GM19193 (cell line): ENCODE data around the gene HLF.

Source experiments
- POLR2A ChIP-seq: IDR thresholded peaks from 4 replicates; pipeline ENCODE4 v1.6.1; 2011; ENCODE audit not compliant: insufficient read depth, insufficient read length; ENCODE audit errors: extremely low read depth

The HLF gene

DNA sequence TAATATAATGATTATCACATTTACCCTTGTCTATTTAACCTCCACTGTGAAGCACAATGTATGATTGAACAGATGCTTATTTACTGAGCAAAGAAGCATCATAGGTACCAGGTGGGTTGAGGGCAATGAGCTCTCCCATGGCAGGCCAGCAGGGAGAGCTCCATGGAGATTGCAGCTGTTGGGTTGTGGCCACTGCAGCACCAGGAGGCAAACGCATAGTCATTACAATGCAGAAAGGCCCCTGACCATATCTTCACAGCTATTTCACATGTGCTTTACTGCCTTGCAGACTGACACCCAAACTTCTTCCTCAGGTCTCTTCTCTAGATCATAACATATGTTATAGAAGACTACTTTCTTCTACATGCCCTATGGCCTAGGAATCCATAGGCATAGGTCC is 81.9 kb downstream of the HLF start:
- TF ChIP-seq POLR2A = no peak

- TF ChIP-seq POLR2A = no peak
Observed at GRCh38 chr17:55347341-55347740, 82.6 kb downstream of the HLF start.

DNA sequence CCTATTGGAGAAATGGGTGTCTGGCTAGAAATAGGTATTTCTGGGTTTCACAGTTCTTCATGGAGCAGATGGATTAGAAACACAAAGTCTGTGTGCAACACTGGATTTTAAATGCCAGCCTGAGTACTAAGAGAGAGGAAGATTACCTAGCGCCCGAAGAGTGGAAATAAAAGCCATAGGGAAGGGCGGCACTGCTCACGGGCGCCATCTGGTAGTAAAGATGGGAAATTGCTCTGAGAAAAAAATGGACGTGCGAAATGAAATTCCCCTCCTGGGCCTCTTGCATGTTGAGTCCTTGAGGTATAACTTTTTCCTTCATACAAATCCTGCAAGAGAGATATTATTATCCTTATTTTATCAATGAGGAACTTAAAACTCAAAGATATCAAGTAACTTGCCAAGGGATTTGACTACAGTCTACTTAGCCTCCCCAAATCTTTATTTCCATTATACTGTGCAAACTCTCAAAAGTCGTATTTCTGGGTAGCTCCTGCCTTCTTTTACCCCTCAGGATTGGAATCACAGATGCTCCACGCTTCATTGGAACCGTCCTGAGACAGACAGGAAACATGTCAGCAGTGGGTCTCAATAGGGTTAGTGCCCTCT is 84.1 kb downstream of the HLF start:
- TF ChIP-seq POLR2A = no peak

DNA sequence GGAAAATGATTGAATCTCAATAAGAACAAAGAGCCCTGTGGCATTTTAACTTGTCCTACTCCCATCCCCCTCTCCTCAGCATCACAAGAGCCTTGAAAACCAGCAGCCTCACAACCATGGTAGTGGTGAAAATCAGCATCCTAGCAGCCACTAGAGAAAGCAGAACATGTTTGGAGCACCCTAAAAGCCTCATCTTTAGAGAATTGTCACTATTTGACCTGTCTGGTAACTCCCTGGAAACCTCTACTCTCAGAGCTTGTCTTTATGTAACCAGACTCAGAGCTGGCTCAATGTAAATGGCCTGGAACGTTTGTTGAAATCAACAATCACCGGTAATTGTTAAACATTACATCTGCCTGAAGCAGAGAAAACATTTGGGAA is 86.1 kb downstream of the HLF start:
- no peak for TF ChIP-seq POLR2A

GRCh38 chr17:55351226-55351625 is 86.5 kb downstream of the HLF start:
- TF ChIP-seq POLR2A = no peak

DNA sequence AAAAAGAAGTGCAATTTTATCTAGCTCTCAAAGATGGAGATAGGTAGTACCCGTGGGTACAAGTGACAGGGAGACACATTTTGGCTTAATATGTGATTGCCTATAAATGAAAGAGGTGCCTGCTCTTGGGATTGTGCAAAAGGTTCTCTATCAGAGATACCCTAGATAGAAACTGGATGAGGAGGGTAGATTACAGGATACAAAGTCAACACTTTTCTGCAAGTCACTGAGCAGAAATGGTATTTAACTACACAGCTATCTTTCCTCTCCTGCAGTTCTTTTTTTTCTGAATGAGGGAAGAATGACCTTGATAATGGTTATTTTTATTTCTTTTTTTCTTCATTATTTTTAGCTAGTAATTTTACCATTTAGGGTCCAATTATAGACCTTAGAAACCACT is 89.2 kb downstream of the HLF start:
- no peak for TF ChIP-seq POLR2A

DNA sequence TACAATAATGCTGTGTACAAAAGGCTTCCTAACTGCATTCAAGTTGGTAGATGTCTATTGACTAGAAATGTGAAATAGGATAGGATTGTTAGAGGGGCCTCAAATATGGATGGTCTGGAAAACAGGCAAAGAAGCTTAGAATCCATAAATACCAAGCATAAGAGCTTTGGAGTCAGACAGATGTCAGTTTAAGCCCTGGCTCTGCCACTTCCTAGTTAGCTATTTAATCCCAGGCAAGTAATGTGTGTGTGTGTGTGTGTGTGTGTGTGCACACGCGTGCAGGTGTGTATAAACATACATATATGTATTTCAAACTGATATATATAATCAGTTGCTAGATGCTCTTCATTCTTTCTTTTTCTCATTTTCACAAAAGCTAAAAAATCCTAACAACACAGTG is 90.2 kb downstream of the HLF start:
- TF ChIP-seq POLR2A = no peak

DNA sequence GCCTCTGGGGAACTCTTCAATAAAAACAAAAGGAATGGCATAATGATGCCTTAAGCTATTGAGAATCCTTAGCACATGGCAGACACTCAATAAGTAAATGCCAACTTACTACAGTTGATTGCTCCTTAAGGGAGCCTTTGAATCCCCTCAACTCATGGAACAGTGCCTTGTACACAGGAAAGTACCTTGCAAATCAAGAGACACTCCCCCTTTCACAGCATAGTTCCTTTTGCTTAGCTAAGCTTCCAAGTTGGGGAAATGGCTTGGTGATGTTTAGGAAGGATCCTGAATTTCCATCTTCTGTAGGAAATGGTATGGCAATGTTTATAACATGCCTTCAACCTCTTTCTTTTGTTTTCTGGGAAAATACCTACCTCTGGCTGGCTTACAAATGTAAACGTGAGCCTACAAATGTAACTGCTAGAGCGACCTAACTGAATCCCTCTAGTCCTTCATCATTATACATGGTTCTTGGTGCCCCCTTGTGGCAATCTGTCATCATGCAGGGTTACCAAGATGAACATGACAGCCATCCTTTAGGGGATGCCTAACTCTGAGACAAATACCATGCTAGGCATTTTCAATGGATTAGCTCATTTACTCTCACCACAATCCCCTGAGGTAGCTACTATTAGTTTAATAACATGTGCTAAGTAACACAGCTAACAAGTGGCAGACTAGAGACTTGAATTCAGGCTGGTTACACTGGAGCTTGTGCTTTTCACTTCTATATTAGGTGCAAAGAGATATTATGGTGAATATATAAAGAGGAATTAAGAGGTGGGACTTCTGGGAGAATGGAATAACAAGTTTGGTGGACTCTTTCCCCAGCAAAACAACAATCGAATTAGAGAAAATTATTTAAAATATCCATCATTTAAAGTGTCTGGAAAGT is 91.9 kb downstream of the HLF start:
- no peak for TF ChIP-seq POLR2A

DNA sequence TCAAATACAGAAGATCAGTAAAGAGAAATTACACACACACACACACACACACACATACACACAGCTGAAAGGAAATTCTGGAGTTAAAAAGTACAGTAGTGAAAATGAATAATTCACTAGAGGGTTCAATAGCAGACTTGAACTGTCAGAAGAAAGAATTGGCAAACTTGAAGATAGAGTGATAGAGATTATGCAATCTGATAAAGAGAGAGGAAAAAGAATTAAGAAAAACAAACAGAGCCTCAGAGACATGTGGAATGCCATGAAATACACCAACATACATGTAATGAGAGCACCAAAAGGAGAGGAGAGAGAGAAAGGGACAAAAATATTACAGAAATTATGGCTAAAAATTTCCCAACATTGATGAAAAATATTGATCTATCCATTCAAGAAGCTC is 96.2 kb downstream of the HLF start:
- no peak for TF ChIP-seq POLR2A

DNA sequence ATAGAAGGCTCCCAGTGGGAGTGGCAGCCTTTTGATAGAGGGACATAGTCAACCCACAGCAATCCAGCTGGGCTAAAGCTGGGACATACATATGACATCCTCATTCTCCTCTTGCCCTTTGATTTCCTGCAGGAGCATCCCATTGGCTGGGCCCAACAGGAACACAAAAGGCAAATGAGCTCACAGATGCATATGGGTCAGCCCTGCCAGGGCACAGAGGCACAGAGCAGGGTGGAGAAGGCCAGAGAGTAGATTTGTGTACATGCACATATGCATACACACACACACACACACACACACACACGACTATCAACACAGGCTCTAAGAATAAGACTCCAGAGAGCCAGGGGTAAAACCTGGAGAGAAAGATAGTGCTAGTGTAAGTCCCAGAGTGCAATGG is 98.3 kb downstream of the HLF start:
- TF ChIP-seq POLR2A = no peak

DNA sequence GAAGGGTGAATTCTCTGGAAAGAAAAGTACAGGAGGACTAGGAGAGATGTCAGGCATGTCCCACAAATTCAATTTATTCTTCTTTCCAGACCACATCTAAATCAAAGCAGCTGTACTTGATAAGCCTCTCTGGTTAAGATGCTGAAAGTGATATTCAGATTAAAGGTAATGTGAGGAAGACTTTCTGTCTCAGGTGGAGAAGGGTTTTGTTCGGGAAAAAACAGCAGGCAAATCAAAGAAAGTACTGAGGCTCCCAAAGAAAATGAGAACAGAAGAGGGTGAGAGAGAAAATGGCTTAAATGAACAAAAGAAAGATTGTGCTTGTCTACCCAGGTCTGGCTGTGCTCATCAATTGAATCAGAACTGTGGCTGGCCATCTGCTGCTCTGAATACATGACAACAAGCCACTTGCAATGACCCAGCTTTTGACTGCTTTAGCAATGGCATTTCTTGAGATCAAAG is 101.3 kb downstream of the HLF start:
- TF ChIP-seq POLR2A = no peak

GRCh38 chr17:55368706-55369105 is 103.9 kb downstream of the HLF start:
- no peak for TF ChIP-seq POLR2A
